HepG2 (cell line): ENCODE results near the gene PPP4R3A. TPM values are rescaled to one million over a fixed set of nuclear protein-coding genes. Genes with fewer than 3 reads are reported as not detected.
A peak's percentile ranks its signal among the peaks of the same experiment; 100 is the strongest.

Experiments used
- ASH2L ChIP-seq: fragments of 300-600, 200-600 bp; sonication (generic); IDR thresholded peaks from 2 replicates; pipeline ENCODE4 v1.7.0; 2017; ENCODE audit warnings: low read depth, mild to moderate bottlenecking, moderate library complexity, mixed read lengths, low read length; ENCODE audit not compliant: insufficient read length
- CBFB ChIP-seq: sonication (generic); formaldehyde crosslinking; IDR thresholded peaks from 2 replicates; pipeline ENCODE4 v1.4.0; 2020; ENCODE audit warnings: missing genetic modification reagents
- GLI4 ChIP-seq: sonication (generic); formaldehyde crosslinking; IDR thresholded peaks from 2 replicates; pipeline ENCODE4 v1.5.1; 2020; ENCODE audit warnings: missing genetic modification reagents, mild to moderate bottlenecking, moderate library complexity, borderline replicate concordance
- GZF1 ChIP-seq: sonication (generic); formaldehyde crosslinking; IDR thresholded peaks from 2 replicates; pipeline ENCODE4 v1.5.1; 2020; ENCODE audit warnings: mild to moderate bottlenecking, missing genetic modification reagents
- JUNB ChIP-seq: sonication (generic); formaldehyde crosslinking; IDR thresholded peaks from 2 replicates; pipeline ENCODE4 v1.8.0; 2022; ENCODE audit warnings: missing genetic modification reagents, mild to moderate bottlenecking, borderline replicate concordance
- KLF6 ChIP-seq: IDR thresholded peaks from 2 replicates; pipeline ENCODE4 v1.8.0; 2016; ENCODE audit warnings: missing biosample characterization, missing genetic modification reagents
- NFKB2 ChIP-seq: sonication (generic); formaldehyde crosslinking; IDR thresholded peaks from 2 replicates; pipeline ENCODE4 v1.4.0; 2020; ENCODE audit warnings: missing genetic modification reagents, borderline replicate concordance
- SRF ChIP-seq: IDR thresholded peaks from 2 replicates; pipeline ENCODE4 v1.6.1; 2011; ENCODE audit warnings: mild to moderate bottlenecking, low read depth, low read length, moderate library complexity
- ZNF205 ChIP-seq: IDR thresholded peaks from 2 replicates; pipeline ENCODE4 v1.6.1; 2018; ENCODE audit warnings: missing biosample characterization, missing genetic modification reagents
- ZNF207 ChIP-seq: fragments of 450-650 bp; IDR thresholded peaks from 2 replicates; pipeline ENCODE4 v1.6.1; 2016; ENCODE audit warnings: antibody characterized with exemption, borderline replicate concordance
- ZNF30 ChIP-seq: sonication (generic); formaldehyde crosslinking; IDR thresholded peaks from 2 replicates; pipeline ENCODE4 v1.5.0; 2020; ENCODE audit warnings: mild to moderate bottlenecking, missing genetic modification reagents
- ZNF333 ChIP-seq: sonication (generic); formaldehyde crosslinking; IDR thresholded peaks from 2 replicates; pipeline ENCODE4 v1.4.0; 2020; ENCODE audit warnings: mild to moderate bottlenecking, missing genetic modification reagents, borderline replicate concordance
- ZNF746 ChIP-seq: sonication (generic); formaldehyde crosslinking; IDR thresholded peaks from 2 replicates; pipeline ENCODE4 v1.8.0; 2022; ENCODE audit warnings: mild to moderate bottlenecking, missing genetic modification reagents
- polyA plus RNA-seq, 8 experiments: library from polyadenylated mRNA; depleted of rRNA in 3 of 8; stranded (reverse) in 7 of 8; unstranded in 1 of 8; fragments of >200 nt; fragmentation: Illumina TruSeq in 4 of 8; extraction: Trizol in 4 of 8; gene quantifications; 2 replicates each; pipeline versions ENCODE4 v1.2.1 to v1.2.3, GENCODE V29; 2011 to 2016; ENCODE audit warnings: low read depth in 4 of 8, missing spikeins in 1 of 8, mixed read lengths in 1 of 8; ENCODE audit not compliant: insufficient read depth in 1 of 8
- total RNA-seq, 5 experiments: library from RNA; depleted of rRNA; stranded (reverse); fragments of >200 nt; fragmentation: Illumina TruSeq; extraction: Trizol; gene quantifications; 2 replicates each; pipeline ENCODE4 v1.2.3, GENCODE V29; 2016; ENCODE audit warnings: low read depth in 1 of 5
- TF ChIP-seq, protein P1 (sequence below): IDR thresholded peaks from 2 replicates; pipeline ENCODE4 v1.6.1; 2016
- TF ChIP-seq, protein P2 (sequence below), 2 experiments: sonication (generic) in 1 of 2; formaldehyde crosslinking in 1 of 2; IDR thresholded peaks; 2 replicates each; pipeline versions ENCODE4 v1.6.1 to v1.9.0; 2014 to 2022; ENCODE audit warnings: antibody characterized with exemption in 1 of 2, borderline replicate concordance in 1 of 2, inconsistent platforms in 1 of 2, low read depth in 1 of 2, missing genetic modification reagents in 1 of 2
- TF ChIP-seq, protein P3 (sequence below): sonication (generic); formaldehyde crosslinking; IDR thresholded peaks from 2 replicates; pipeline ENCODE4 v1.9.0; 2021; ENCODE audit warnings: missing genetic modification reagents, mild to moderate bottlenecking, borderline replicate concordance
- TF ChIP-seq, protein P4 (sequence below): sonication (generic); formaldehyde crosslinking; IDR thresholded peaks from 2 replicates; pipeline ENCODE4 v1.9.0; 2021; ENCODE audit warnings: missing genetic modification reagents, borderline replicate concordance

Gene PPP4R3A
- total and polyA plus RNA-seq, 2 of the 13 experiments (the other 11 are each of a cell fraction or from before 2014, with no cell fraction given): 22.5 to 57.4 TPM

DNA sequence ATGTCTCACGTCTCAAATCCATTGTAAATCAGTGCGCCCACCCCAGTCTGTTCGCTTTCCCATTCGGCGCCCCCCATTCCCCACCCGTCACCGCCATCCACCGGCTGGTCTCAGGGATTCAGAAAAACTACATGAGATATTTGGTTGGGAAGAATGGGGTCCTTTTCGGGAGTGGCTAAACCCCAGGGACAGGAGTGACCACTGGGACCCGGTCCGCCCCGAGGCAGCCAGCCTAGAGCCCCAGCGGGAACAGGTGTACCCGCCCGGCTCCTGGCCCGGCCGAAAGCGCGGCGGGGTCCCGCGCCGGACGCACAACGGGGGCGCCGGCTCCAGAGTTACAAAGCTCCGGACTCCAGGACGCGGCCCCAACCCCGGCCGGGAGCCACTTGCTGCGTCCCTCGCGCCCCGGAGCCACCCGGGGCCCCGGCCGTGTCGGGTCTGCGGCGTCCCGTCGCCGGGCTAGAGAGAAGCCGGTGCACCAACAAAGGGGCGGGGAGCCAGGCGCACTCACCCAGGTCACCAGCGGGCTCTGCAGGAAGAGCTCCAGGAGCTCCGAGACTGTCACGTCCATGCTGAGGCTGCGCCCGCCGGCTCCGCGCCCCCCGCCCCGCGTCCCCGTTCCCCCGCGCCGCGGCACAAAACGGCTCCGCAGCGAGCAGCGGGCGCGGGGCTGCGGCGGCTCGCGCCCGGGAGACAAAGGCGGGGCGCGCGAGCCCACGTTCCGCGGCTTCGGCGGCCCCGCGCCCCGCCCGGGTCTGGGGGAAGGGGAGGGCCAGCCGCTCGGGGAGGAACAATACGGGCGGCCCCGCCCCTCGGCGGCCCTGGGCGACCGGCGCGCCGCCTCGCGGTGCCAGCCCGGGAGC is 92.8 kb downstream of the PPP4R3A start, which contains the start of gene CCDC88C (continued):
- TF ChIP-seq ZNF333 (CRISPR knock-in tag) (no peak), SRF (no peak), KLF6 (CRISPR knock-in tag) (no peak), ZNF746 (CRISPR knock-in tag) (no peak; the same call in 1 of the 2 replicates), GLI4 (no peak), ZNF30 (CRISPR knock-in tag) (0 out of 2 replicates have a peak, but pooled peaks have one; percentile 44), NFKB2 (0 out of 2 replicates have a peak, but pooled peaks have one; percentile 32), JUNB (CRISPR knock-in tag) (no peak), CBFB (CRISPR knock-in tag) (no peak), GZF1 (CRISPR knock-in tag) (no peak), ZNF207 (no peak), ZNF205 (CRISPR knock-in tag) (no peak), ASH2L (peak; percentile 62)
- TF ChIP-seq, protein P1, sequence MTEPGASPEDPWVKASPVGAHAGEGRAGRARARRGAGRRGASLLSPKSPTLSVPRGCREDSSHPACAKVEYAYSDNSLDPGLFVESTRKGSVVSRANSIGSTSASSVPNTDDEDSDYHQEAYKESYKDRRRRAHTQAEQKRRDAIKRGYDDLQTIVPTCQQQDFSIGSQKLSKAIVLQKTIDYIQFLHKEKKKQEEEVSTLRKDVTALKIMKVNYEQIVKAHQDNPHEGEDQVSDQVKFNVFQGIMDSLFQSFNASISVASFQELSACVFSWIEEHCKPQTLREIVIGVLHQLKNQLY (CRISPR knock-in tag): no peak
- TF ChIP-seq, protein P2, sequence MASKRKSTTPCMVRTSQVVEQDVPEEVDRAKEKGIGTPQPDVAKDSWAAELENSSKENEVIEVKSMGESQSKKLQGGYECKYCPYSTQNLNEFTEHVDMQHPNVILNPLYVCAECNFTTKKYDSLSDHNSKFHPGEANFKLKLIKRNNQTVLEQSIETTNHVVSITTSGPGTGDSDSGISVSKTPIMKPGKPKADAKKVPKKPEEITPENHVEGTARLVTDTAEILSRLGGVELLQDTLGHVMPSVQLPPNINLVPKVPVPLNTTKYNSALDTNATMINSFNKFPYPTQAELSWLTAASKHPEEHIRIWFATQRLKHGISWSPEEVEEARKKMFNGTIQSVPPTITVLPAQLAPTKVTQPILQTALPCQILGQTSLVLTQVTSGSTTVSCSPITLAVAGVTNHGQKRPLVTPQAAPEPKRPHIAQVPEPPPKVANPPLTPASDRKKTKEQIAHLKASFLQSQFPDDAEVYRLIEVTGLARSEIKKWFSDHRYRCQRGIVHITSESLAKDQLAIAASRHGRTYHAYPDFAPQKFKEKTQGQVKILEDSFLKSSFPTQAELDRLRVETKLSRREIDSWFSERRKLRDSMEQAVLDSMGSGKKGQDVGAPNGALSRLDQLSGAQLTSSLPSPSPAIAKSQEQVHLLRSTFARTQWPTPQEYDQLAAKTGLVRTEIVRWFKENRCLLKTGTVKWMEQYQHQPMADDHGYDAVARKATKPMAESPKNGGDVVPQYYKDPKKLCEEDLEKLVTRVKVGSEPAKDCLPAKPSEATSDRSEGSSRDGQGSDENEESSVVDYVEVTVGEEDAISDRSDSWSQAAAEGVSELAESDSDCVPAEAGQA (IDR thresholded peaks at IDR 0.05; ENCODE audit: low read depth): no peak
- TF ChIP-seq, protein P2 (CRISPR knock-in tag; IDR thresholded peaks at IDR 0.05; ENCODE audit: borderline replicate concordance): no peak
- TF ChIP-seq, protein P3, sequence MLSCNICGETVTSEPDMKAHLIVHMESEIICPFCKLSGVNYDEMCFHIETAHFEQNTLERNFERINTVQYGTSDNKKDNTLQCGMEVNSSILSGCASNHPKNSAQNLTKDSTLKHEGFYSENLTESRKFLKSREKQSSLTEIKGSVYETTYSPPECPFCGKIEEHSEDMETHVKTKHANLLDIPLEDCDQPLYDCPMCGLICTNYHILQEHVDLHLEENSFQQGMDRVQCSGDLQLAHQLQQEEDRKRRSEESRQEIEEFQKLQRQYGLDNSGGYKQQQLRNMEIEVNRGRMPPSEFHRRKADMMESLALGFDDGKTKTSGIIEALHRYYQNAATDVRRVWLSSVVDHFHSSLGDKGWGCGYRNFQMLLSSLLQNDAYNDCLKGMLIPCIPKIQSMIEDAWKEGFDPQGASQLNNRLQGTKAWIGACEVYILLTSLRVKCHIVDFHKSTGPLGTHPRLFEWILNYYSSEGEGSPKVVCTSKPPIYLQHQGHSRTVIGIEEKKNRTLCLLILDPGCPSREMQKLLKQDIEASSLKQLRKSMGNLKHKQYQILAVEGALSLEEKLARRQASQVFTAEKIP (CRISPR knock-in tag): no peak
- TF ChIP-seq, protein P4, sequence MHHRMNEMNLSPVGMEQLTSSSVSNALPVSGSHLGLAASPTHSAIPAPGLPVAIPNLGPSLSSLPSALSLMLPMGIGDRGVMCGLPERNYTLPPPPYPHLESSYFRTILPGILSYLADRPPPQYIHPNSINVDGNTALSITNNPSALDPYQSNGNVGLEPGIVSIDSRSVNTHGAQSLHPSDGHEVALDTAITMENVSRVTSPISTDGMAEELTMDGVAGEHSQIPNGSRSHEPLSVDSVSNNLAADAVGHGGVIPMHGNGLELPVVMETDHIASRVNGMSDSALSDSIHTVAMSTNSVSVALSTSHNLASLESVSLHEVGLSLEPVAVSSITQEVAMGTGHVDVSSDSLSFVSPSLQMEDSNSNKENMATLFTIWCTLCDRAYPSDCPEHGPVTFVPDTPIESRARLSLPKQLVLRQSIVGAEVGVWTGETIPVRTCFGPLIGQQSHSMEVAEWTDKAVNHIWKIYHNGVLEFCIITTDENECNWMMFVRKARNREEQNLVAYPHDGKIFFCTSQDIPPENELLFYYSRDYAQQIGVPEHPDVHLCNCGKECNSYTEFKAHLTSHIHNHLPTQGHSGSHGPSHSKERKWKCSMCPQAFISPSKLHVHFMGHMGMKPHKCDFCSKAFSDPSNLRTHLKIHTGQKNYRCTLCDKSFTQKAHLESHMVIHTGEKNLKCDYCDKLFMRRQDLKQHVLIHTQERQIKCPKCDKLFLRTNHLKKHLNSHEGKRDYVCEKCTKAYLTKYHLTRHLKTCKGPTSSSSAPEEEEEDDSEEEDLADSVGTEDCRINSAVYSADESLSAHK: no peak
